Fibroblast of mammary gland (primary cell): ENCODE data around the gene BCAS4.
"Not testable (repeated sequence)": the region's sequence is repeated elsewhere in the genome, so short reads cannot be mapped to it uniquely, and the experiment has no call there.

Source experiments
- DNase-seq: peaks from one replicate; pipeline ENCODE4 v3.0.0-alpha.2; 2010; ENCODE audit warnings: low read depth
- H3K4me3 ChIP-seq: 2 replicates; pipeline ENCODE4 v1.5.1; 2011; ENCODE audit warnings: low read depth, mild to moderate bottlenecking, low read length, moderate library complexity; ENCODE audit not compliant: control insufficient read depth
- TF ChIP-seq, protein P1 (sequence below): conservative IDR thresholded peaks from 2 replicates; pipeline ENCODE4 v1.5.1; 2011; ENCODE audit warnings: low read depth, low read length, inconsistent platforms; ENCODE audit not compliant: control insufficient read depth, insufficient read depth

BCAS4 gene

GRCh38 chr20:50792708-50793574 lies 1.9 kb upstream of the BCAS4 start:
- TF ChIP-seq, protein P1, sequence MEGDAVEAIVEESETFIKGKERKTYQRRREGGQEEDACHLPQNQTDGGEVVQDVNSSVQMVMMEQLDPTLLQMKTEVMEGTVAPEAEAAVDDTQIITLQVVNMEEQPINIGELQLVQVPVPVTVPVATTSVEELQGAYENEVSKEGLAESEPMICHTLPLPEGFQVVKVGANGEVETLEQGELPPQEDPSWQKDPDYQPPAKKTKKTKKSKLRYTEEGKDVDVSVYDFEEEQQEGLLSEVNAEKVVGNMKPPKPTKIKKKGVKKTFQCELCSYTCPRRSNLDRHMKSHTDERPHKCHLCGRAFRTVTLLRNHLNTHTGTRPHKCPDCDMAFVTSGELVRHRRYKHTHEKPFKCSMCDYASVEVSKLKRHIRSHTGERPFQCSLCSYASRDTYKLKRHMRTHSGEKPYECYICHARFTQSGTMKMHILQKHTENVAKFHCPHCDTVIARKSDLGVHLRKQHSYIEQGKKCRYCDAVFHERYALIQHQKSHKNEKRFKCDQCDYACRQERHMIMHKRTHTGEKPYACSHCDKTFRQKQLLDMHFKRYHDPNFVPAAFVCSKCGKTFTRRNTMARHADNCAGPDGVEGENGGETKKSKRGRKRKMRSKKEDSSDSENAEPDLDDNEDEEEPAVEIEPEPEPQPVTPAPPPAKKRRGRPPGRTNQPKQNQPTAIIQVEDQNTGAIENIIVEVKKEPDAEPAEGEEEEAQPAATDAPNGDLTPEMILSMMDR, result no peak
- no peak overlapping the region for H3K4me3 ChIP-seq
- no peak for DNase-seq

DNA sequence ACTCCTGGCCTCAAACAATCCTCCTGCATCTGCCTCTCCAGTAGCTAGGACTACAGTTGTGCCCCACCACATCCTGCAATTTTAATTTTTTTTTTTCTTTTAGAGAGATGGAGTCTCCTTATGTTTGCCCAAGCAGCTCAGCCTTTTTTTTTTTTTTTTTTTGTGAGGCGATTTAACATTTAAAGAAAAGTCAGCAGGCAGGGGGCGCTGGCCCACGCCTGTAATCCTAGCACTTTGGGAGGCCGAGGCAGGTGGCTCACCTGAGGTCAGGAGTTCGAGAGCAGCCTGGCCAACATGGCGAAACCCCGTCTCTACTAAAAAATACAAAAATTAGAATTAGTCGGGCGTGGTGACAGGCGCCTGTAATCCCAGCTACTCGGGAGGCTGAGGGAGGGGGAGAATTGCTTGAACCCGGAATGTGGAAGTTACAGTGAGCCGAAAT lies 1.3 kb upstream of the BCAS4 start:
- TF ChIP-seq, protein P1, result peak; percentile 30
- H3K4me3 ChIP-seq, result not testable (repeated sequence)
- peak; percentile 36 for DNase-seq

- TF ChIP-seq, protein P1, result no peak
- no peak for DNase-seq
- H3K4me3 ChIP-seq, result peak overlapping the region; percentile 47
Measured at GRCh38 chr20:50794181-50794845, 548 bp upstream of the BCAS4 start.

- no peak for DNase-seq
- TF ChIP-seq, protein P1, result no peak
- no peak overlapping the region for H3K4me3 ChIP-seq
Measured at GRCh38 chr20:50797142-50797541, 2.3 kb downstream of the BCAS4 start.

DNA sequence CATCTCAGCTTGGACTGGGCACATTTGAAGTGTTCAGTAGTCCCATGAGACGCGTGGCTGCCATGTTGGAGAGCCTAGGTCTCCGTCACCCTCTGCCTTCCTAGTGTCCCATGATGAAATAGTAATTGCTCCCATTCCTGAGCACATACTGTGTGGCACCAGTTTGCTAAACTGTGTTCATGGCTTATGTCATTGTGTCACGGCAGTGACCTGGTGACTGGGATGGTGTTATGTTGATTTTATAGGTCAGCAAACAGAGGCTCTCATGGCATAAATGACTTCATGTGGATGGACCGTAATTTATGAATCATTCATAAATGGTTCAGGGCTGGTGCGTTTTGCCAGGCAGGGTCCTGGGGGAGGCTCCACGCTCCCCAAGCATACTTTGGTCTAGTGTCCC lies 3.8 kb downstream of the BCAS4 start:
- TF ChIP-seq, protein P1, result no peak
- no peak for DNase-seq
- H3K4me3 ChIP-seq, result no peak overlapping the region

GRCh38 chr20:50799176-50799889 lies 4.5 kb downstream of the BCAS4 start:
- TF ChIP-seq, protein P1, result no peak
- no peak for DNase-seq
- no peak overlapping the region for H3K4me3 ChIP-seq
